PC-9 (cell line): ENCODE measurements around the gene RBMX.

Source experiments
- EZH2 ChIP-seq: fragments of 200-600 bp; sonication (generic); IDR thresholded peaks from 2 replicates; pipeline ENCODE4 v1.8.0; 2017; ENCODE audit warnings: antibody characterized with exemption, low read depth
- TF ChIP-seq, protein P1 (sequence below): fragments of 200-600 bp; sonication (generic); conservative IDR thresholded peaks from 2 replicates; pipeline ENCODE4 v1.6.1; 2017; ENCODE audit warnings: mixed run types, antibody characterized with exemption, mild to moderate bottlenecking, moderate library complexity

DNA sequence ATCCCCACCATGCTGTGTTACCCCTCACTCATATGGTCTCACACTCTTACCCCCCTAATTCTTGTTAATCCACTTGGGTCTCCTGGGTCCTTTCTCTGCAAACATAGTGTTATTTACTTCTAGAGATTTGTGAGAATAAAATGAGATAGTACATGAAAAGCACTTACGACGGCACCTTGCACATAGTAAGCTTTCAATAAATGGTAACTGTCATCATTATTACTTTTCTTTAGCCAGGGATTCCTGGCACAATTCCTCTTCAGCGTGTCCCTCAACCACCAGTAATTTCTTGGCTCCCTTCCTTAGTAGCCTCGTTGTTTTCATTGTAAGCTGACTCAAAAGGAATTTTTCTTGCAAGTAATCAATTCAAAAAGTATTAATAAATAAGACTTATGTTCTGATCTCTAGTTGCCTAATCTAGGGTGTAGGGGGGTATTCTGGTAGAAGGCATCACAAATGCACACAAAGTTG, 30.1 kb upstream of the RBMX start:
- TF ChIP-seq, protein P1, sequence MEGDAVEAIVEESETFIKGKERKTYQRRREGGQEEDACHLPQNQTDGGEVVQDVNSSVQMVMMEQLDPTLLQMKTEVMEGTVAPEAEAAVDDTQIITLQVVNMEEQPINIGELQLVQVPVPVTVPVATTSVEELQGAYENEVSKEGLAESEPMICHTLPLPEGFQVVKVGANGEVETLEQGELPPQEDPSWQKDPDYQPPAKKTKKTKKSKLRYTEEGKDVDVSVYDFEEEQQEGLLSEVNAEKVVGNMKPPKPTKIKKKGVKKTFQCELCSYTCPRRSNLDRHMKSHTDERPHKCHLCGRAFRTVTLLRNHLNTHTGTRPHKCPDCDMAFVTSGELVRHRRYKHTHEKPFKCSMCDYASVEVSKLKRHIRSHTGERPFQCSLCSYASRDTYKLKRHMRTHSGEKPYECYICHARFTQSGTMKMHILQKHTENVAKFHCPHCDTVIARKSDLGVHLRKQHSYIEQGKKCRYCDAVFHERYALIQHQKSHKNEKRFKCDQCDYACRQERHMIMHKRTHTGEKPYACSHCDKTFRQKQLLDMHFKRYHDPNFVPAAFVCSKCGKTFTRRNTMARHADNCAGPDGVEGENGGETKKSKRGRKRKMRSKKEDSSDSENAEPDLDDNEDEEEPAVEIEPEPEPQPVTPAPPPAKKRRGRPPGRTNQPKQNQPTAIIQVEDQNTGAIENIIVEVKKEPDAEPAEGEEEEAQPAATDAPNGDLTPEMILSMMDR: no peak
- TF ChIP-seq EZH2: no peak
